Type B pancreatic cell (in vitro differentiated cells): ENCODE measurements around the gene HNRNPR. TPM values are rescaled to one million over a fixed set of nuclear protein-coding genes. Genes with fewer than 3 reads are reported as not detected.
A peak's percentile ranks its signal among the peaks of the same experiment; 100 is the strongest.

Experiments
- DNase-seq: peaks from one replicate; pipeline ENCODE4 v3.0.0; 2021; ENCODE audit warnings: mixed read lengths; ENCODE audit not compliant: unreplicated experiment; ENCODE audit errors: extremely low spot score
- H3K27ac Mint-ChIP-seq: 2 replicates; pipeline ENCODE4 v1.8.0; 2021; ENCODE audit warnings: mild to moderate bottlenecking, mixed read lengths
- H3K27me3 Mint-ChIP-seq: 2 replicates; pipeline ENCODE4 v1.8.0; 2021; ENCODE audit warnings: mixed read lengths
- H3K36me3 Mint-ChIP-seq: 2 replicates; pipeline ENCODE4 v1.8.0; 2021; ENCODE audit warnings: mixed read lengths
- H3K4me1 Mint-ChIP-seq: one replicate; pipeline ENCODE4 v1.8.0; 2021; ENCODE audit warnings: mixed read lengths; ENCODE audit not compliant: unreplicated experiment
- H3K4me3 Mint-ChIP-seq: 2 replicates; pipeline ENCODE4 v1.8.0; 2021; ENCODE audit warnings: mild to moderate bottlenecking, mixed read lengths
- H3K9me3 Mint-ChIP-seq: 2 replicates; pipeline ENCODE4 v1.8.0; 2021; ENCODE audit warnings: mixed read lengths
- CTCF ChIP-seq: fragments of 200-600 bp; sonication (generic); conservative IDR thresholded peaks from 2 replicates; pipeline ENCODE4 v1.5.0; 2021; ENCODE audit warnings: antibody characterized with exemption, mild to moderate bottlenecking
- total RNA-seq: library from RNA; stranded (reverse); gene quantifications from 2 replicates; pipeline ENCODE4 v1.2.1, GENCODE V29; 2021; ENCODE audit warnings: low replicate concordance

Gene HNRNPR
- total RNA-seq, 1 donor from 2014 or later = 210 TPM

DNA sequence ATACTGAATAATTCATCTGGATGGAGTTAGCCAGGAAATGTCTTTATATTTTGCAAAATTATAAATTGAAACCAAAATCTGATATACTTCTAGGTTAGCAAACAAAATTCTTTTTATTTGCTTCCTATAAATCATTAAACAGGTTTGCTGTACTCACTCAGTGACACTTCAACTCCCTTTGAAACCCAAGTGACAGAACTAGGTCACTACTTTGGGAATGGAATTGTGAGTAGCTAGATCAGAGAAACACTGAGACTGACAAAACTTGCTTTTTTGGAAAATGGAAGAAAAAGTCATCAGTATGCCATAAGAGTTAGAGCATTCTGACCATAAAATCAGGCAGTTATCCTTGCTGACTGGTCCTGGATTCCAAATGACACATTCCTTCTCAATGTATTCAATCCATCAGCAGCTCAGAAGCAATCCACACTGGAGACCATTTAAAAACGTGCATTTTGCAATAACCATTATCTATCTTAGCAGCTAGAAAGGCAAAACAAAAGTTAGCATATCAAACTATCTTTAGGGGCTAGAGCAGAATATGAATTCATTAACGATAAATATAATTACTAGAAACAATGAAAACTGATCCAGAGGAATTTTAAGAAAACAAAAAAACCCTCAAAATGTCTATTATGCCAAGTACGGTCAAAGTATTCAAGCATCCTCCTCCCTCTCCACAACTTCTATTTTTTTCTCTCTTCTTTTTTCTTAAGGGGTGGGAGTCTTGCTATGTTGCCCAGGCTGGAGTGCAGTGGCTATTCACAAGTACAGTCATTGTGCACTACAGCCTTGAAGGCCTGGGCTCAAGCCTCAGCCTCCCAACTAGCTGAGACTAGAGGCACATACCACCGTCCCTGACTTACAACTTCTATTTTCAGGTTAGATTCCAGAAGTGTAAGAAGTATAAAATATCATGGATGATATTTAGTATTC lies 60.1 kb downstream of the HNRNPR start:
- H3K4me1 Mint-ChIP-seq = peaks cover 5% of the 10 kb centered on the region
- H3K27me3 Mint-ChIP-seq = no peaks in the 10 kb centered on the region
- H3K9me3 Mint-ChIP-seq = no peaks in the 10 kb centered on the region
- DNase-seq = no peak
- H3K36me3 Mint-ChIP-seq = peaks cover 38% of the 10 kb centered on the region
- no peak overlapping the region for H3K27ac Mint-ChIP-seq
- no peak for TF ChIP-seq CTCF
- H3K4me3 Mint-ChIP-seq = no peak overlapping the region

GRCh38 chr1:23282957-23283356 lies 61.1 kb downstream of the HNRNPR start:
- Mint-ChIP-seq H3K36me3 (peaks cover 39% of the 10 kb centered on the region), H3K27me3 (no peaks in the 10 kb centered on the region), H3K4me3 (no peak overlapping the region), H3K9me3 (no peaks in the 10 kb centered on the region), H3K4me1 (peaks cover 5% of the 10 kb centered on the region), H3K27ac (peak overlapping the region; percentile 11)
- no peak for DNase-seq
- TF ChIP-seq CTCF = no peak

GRCh38 chr1:23278717-23279116 lies 65.4 kb downstream of the HNRNPR start:
- H3K27me3 Mint-ChIP-seq = no peaks in the 10 kb centered on the region
- H3K36me3 Mint-ChIP-seq = peaks cover 25% of the 10 kb centered on the region
- no peak for TF ChIP-seq CTCF
- DNase-seq = no peak
- H3K27ac Mint-ChIP-seq = no peak overlapping the region
- no peaks in the 10 kb centered on the region for H3K9me3 Mint-ChIP-seq
- H3K4me1 Mint-ChIP-seq = peaks cover 11% of the 10 kb centered on the region
- H3K4me3 Mint-ChIP-seq = no peak overlapping the region

DNA sequence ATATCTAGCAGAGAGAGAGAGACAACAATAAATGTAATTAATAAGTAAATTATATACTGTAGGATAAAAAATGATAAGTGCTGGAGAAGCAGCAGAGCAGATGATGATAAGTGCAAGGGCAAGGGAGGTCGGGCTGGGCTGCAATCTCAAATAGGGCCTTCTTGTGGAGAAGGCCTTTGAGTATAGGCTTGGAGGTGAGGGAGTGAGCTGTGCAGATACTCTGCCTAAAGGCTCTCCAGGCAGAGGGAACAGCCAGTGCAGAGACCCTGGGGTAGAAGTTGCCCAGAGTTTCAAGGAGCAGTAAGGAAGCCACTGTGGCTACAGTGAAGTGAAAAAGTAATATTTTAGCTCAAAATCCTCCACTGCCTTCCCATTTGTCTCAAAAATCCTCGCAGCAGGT lies 67.6 kb downstream of the HNRNPR start:
- no peak for DNase-seq
- TF ChIP-seq CTCF = no peak
- Mint-ChIP-seq H3K36me3 (peaks cover 14% of the 10 kb centered on the region), H3K27ac (no peak overlapping the region), H3K4me1 (peaks cover 14% of the 10 kb centered on the region), H3K9me3 (no peaks in the 10 kb centered on the region), H3K27me3 (no peaks in the 10 kb centered on the region), H3K4me3 (no peak overlapping the region)

- DNase-seq = no peak
- no peak for TF ChIP-seq CTCF
- Mint-ChIP-seq H3K4me3 (no peak overlapping the region), H3K27me3 (no peaks in the 10 kb centered on the region), H3K36me3 (peaks cover 3% of the 10 kb centered on the region), H3K27ac (peak overlapping the region; percentile 83), H3K4me1 (peaks cover 11% of the 10 kb centered on the region), H3K9me3 (no peaks in the 10 kb centered on the region)
Observed at GRCh38 chr1:23274134-23274505, 70.0 kb downstream of the HNRNPR start.
